HG03460 (cell line): ENCODE results near the gene GAS7.
"Not testable (repeated sequence)": the region's sequence is repeated elsewhere in the genome, so short reads cannot be mapped to it uniquely, and the experiment has no call there.

Source experiments
- ATAC-seq: cut with Tn5 transposase; IDR thresholded peaks from one replicate; pipeline ENCODE4 v1.9.1; 2021; ENCODE audit not compliant: unreplicated experiment

The GAS7 gene

DNA sequence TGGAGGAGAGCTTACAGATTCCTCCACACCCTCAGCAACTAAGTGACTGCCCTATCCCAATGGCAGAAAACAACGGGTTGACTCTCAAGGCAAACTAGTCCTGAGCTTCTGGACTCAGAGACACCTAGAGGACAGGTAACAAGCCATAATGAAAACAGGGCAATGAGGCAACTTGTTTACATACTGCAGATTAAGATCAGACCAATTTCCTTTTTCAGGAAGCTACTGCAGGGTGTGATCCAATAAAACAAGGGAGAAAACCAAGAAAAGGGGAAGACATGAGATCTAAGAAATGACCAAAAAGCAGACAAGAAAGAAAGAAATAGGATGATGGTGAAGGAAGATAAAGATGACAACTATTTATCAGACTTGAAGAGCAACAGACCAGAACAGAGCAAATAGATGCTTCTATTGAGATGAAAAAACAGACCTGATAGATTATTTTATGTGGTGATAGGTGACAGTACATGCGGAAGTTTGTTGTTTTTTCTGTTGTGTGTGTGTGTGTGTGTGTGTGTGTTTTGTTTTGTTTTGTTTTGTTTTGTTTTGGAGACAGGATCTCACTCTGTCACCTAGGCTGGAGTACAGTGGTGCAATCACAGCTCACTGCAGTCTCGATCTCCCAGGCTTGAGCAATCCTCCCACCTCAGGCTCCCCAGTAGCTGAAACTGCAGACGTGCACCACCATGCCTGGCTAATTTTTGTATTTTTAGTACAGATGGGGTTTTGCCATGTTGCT is 120.7 kb downstream of the GAS7 start:
- no peak for ATAC-seq

DNA sequence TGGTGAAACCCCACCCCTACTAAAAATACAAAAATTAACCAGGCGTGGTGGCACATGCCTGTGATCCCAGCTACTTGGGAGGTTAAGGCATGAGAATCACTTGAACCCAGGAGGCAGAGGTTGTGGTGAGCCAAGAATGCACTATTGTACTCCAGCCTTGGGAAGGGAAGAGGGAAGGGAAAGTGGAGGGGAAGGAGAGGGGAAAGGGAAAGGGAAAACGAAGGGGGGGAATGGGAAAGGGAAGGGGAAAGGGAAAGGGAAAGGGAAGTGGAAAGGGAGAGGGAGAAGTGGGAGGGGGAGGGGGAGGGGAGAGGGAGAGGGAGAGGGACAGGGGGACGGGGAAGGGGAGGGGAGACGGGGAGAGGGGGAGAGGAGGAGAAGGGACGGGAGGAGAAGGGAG is 122.5 kb downstream of the GAS7 start:
- ATAC-seq, result no peak

DNA sequence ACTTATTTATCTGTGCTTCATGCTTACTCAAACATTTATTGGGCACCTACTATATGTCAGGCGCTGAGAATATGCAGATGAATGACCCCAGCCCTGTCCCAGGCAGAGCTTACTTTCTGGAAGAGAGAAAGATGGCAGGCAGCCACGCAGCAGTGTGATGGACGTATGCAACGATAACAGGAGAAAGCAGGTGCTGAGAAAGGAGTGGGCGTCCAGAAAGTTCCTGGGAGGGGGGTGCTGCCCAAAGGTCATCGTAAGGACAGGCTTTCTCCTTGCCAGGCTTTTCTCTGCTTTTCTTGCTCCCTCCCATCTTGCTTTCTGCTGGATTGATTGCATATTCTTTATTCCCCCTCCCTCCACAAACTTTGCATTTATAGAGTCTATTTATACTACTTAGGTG is 124.5 kb downstream of the GAS7 start:
- no peak for ATAC-seq

GRCh38 chr17:10072556-10073425 is 125.6 kb downstream of the GAS7 start:
- no peak for ATAC-seq

- ATAC-seq, result no peak
Measured at GRCh38 chr17:10072086-10072485, 126.3 kb downstream of the GAS7 start.

GRCh38 chr17:10071141-10071540 is 127.3 kb downstream of the GAS7 start:
- ATAC-seq, result no peak

- no peak for ATAC-seq
Measured at GRCh38 chr17:10070690-10071089, 127.7 kb downstream of the GAS7 start.

GRCh38 chr17:10069301-10069700 is 129.1 kb downstream of the GAS7 start:
- ATAC-seq, result no peak

- ATAC-seq, result no peak
Measured at GRCh38 chr17:10067446-10068143, 130.8 kb downstream of the GAS7 start.

DNA sequence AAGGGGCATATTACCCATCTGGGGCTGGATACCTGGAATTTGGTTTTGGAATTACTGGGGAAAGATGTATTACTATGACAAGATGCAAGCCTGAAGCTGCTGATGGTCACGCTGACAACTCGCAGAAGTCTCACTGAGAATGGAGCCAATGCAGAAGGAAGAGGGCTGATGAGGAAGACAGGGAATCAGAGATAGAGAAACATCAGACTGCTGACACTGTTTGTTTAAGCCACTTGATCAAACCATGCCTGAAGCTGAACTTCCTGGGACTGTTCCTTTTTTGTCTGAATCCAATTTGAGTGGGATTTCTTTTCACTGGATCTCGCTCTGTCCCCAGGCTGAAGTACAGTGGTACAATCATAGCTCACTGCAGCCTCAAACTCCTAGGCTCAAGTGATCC is 133.9 kb downstream of the GAS7 start:
- no peak for ATAC-seq

- ATAC-seq, result no peak
Measured at GRCh38 chr17:10063730-10064241, 134.6 kb downstream of the GAS7 start.

- no peak for ATAC-seq
Measured at GRCh38 chr17:10062691-10063385, 135.6 kb downstream of the GAS7 start.

- ATAC-seq, result no peak
Measured at GRCh38 chr17:10061111-10061845, 137.1 kb downstream of the GAS7 start.

DNA sequence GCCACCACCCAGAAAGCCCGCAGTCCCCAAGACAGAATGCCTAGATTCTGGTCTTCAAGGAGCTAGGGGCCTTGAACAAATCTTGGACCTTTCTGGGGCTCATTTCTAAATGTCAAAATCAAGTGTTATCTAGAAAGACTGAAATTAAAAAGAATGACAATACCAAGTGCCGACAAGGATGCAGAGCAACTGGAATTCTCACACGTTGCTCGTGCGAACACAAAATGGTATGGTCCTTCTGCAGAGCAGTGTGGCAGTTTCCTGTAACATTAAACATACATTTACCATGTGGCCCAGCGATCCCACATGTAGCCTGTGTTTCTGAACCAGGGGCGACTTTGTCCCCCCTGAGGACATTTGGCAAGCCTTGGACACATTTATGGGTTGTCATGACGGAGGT is 137.9 kb downstream of the GAS7 start:
- ATAC-seq, result no peak

GRCh38 chr17:10059684-10060211 is 138.7 kb downstream of the GAS7 start:
- peak; percentile 78 for ATAC-seq

- peak; percentile 4 for ATAC-seq
Measured at GRCh38 chr17:10058921-10059683, 139.3 kb downstream of the GAS7 start.

DNA sequence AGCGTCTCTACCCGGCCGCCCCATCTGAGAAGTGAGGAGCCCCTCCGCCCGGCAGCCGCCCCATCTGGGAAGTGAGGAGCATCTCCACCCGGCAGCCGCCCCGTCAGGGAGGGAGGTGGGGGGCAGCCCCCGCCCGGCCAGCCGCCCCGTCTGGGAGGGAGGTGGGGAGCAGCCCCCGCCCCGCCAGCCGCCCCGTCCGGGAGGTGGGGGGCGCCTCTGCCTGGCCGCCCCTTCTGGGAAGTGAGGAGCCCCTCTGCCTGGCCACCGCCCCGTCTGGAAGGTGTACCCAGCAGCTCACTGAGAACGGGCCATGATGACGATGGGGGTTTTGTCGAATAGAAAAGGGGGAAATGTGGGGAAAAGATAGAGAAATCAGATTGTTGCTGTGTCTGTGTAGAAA is 140.9 kb downstream of the GAS7 start:
- ATAC-seq, result not testable (repeated sequence)

DNA sequence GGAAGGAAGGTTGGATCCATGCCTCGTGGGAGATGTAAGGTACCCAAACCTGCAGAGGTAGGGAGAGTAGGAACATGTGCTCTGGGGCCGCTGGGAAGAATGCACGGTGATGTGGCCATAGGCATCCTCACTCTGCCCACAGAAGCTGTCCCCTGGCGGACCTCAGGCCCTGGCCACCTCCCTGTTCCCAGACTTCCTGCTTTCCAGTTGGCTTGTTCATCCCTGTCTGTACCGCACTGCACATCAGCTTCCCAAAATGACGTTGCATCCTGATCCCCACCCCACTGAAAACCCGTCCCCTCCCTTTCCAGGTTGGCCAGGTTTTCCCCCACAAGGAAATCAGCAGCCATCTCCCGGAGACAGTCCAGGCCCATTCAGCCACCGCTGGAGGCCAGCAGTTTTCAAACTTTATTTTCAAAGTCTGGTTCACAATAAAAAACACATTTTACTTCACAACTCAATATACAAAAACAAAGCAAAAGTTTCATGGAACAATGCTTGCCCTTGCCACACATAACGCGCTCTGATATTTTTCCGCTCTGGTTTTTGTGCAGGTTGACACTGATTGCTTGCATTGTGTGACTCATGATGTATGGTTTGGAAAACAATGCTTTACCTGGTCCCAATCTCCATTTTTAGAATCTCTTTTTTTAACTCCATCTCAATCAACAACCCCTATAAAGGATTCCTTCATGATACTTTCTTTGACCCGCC is 143.0 kb downstream of the GAS7 start:
- ATAC-seq, result no peak
